Non-pigmented ciliary epithelial cell (primary cell): ENCODE data around the gene RS1.

ENCODE experiments used
- DNase-seq: peaks from one replicate; pipeline ENCODE4 v3.0.0-alpha.2; 2010; ENCODE audit warnings: low read depth

RS1 gene

DNA sequence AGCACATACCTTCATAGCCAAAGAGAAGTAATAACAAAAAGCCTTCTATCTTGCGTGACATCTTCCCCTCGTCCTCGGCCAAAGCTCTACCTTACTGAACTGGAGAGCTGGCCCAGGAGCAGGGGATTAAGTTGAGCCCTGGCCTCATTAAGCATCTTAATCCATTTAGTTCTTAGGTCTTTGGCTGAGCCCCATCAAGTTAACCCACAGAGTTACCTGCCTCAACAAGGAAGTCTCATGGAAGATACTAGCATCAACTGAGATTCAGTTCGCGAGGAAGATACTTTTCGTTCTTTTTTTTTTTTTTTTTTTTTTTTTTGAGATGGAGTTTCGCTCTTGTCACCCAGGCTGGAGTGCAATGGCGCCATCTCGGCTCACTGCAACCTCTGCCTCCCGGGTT lies at the start of gene RS1:
Gene RS1 (minus strand): TSS at position 101 of the 400 bp plus-strand sequence. CDS start 40 bp downstream, at position 61.
- no peak for DNase-seq

GRCh38 chrX:18719852-18720251 lies 47.9 kb upstream of the RS1 start:
- no peak for DNase-seq

DNA sequence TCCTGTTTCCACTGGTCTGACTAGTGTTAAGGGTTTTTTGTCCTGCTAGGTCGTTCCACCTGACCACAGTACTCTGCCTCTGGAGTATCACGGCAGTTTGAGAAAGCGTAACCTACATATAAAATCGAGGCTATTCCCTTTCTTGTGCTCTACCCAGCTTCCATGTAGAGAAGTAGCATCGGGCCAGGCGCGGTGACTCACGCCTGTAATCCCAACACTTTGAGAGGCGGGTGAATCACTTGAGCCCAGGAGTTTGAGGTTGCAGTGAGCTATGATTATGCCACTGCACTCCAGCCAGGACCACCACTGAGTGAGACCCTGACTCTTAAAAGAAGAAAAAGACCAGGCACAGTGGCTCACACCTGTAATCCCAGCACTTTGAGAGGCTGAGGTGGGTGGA lies 43.0 kb upstream of the RS1 start:
- no peak for DNase-seq

DNA sequence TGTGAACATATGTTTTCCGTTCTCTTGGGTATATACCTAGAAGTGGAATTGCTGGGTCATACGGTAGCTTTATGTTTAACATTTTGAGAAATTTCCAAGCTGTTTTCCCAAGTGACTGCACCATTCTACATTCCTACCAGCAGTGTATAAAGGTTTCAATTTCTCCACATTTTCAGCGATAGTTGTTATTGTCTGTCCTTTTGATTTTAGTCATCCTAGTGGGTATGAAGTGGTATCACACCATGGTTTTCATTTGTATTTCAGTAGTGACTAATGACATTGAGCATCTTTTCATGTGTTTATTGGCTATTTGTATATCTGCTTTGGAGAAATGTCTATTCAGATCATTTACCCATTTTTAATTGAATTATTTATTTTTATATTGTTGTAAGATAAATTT lies 37.9 kb upstream of the RS1 start:
- DNase-seq, result no peak

DNA sequence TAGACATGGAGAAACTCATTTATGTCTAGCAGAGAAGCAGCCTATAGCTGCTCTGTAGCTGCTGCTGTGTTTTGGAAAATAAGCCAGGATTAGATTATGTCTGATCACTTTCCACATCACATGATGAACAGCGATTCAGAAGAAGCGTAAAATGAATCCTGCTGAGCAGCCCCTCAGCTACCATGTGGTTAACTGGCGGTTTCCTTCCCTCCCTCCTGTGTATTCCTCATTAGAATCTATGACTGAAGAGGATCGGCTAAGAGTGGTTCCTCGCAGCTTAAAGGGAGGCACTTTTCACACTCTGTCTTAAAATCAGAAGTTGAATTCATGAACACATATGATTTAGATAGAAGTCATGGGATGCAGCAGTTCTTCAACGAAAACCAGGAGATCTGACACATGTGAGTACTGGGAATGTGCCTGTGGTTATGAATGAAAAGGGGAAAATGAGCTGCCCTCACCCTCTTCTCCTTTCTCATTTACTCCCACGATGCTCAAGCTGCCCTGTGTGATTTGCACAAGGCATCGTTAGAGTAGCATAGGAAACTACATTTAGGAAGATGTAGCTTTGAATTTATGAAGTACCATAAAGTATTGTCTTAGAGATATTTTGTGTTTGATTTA lies 35.6 kb upstream of the RS1 start, which contains the start of gene PPEF1:
Gene PPEF1 (plus strand): TSS at position 220 of the 624 bp plus-strand sequence. CDS start 136 bp downstream, at position 356.
- no peak for DNase-seq

DNA sequence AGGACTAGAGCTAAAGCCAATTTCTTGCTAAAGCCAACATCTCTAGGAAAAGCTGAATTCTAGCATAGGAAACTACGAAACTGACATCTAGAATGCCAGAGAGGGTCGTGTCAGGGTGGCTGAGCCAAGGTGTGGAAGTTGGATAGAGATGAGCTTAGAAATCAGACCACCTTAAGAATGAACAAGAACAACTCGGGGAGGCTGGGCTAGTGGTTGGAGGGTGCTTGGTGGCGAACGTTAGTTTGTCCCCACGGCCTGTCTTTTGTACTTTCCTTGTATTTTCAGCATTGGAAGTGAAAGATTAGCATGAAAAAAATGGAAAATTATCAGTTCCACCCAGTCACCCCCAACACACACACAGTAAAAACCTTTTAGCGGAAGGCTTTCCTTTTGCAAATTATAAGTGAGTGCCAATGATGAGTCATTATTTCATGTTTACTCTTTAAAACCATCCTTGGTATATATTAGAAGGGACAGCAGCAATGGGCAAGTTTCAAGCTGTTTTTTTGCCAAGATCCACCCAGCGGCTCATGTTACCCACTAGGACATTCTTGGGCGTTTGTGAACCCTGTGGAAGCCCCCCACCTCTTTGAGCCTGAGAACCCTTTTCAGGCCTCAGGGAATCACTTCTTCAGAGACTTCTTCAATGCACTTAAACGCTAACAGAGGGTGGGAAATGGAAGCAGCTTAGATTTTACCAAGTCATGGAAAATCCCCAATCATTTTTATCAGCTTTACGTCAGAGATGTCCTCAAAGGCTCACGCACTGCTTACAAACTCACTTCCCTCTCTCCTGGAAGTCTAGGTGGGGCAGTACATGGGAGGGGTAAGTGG lies 30.7 kb upstream of the RS1 start:
- DNase-seq, result no peak

DNA sequence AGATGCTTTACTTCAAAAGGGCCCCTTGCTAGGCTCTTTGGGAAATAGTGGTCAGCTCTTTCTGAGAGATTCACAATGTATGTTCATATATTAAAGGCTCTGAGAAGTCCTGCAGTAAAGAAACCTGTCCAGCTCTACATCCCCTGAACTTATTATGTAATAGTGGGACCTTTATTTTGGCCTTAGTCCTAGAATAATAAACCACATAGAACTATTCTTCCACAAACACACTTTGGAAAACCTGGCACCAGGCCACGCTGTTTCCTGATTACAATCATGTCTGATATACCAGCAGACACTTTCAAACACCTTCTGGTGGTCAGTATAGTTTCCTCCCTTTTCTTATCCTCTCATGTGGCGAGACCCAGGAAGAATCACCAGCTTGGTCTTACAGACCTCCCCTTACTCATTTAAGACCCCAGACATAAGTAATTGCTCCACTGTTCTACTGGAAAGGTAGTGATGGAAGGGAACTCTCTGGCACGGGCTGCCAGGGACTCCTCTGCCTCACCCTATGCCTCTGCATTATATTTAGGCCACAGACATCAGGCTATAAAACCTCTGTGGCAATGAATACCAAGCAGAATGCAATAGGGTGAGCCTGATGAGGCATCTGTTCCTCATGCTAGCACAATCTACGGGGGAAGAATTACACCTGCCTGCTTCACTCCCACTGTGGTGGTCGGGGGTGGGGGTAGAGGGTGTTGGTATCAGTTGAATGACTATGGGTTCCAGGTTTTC lies 29.9 kb upstream of the RS1 start:
- DNase-seq, result no peak

- DNase-seq, result no peak
Measured at GRCh38 chrX:18698737-18699650, 27.1 kb upstream of the RS1 start.

DNA sequence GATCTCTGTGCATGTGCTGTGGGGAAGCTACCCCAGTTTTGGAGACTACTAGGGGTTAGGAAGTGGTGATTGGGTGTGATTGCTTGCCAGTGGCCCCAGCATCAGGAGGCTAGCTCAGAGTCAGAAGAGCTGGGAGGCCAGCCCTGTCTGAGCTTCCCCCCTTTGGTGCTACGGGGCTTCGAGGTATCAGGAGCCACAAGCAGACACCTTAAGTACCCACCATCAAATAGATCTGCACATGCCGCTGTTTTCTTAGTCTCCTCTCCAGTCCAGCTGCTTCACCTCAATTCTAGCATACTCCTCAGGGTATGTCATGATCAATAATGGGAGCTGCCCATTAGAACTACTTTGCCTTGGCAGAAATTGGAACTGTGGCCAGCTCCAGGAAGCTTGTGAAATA lies 24.7 kb upstream of the RS1 start:
- DNase-seq, result no peak

DNA sequence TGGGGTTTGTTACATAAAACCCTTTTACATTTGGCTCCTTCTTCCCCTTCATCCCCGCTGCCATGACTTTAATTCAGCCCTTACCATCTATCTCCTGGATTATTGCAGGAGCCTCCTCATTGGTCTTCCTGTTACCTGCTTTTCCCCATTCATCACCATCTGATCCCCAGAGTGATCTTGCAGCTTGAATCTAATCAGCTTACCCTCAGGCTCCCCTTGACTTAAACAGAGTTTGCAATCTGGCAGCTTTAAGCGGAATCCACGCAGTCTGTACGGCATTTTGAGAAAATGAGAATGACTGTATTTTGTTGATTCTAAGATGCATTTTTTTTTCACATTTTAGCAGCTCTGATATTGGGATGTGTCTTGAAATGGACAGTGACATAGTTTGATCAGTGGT lies 20.6 kb upstream of the RS1 start:
- DNase-seq, result no peak

DNA sequence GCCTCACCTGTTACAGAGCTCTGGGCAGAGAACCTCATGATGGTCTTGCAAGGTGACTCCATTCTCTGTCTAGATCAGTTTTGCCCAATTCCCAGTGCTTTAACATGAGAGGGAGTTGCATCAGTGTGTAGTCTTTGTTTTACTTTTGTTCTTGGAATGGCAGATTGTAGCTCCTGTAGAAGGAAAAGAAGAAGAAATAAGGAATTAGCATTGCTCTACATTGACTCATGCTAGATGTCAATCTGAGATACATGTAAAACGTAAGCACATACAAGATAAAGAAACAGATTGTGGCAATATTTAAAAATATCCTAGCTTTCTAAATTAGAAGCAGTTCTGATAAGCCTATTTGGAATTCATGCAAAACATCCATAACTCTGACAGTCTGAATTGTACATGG lies 19.5 kb upstream of the RS1 start:
- DNase-seq, result no peak

GRCh38 chrX:18687856-18688495 lies 16.1 kb upstream of the RS1 start:
- DNase-seq, result no peak

- DNase-seq, result no peak
Measured at GRCh38 chrX:18682979-18683387, 11.1 kb upstream of the RS1 start.

GRCh38 chrX:18681996-18682395 lies 10.1 kb upstream of the RS1 start:
- DNase-seq, result no peak

GRCh38 chrX:18677161-18677869 lies 5.4 kb upstream of the RS1 start:
- DNase-seq, result no peak

- no peak for DNase-seq
Measured at GRCh38 chrX:18676470-18676869, 4.6 kb upstream of the RS1 start.

GRCh38 chrX:18676050-18676449 lies 4.1 kb upstream of the RS1 start:
- no peak for DNase-seq

GRCh38 chrX:18674788-18675735 lies 3.2 kb upstream of the RS1 start:
- DNase-seq, result no peak

DNA sequence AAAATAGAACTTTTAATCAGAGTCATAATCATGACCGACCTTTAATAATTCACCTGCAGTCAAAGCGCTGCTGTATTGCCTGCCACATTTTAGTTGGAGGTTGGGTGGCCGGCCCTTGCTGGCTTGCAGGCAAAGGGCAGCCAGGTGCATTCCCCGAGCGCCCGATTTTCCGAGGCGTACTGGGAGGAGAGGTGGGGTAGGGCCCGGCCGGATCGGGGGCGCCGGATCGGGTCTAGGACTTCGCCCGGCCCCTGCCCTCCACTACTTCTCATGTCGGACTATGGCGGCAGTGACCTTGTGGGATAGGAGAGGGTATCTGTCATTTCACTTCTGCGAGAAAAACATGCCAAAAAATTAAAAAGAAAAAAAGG lies 2.5 kb upstream of the RS1 start:
- DNase-seq, result no peak
